ENCODE measurements around the gene MAP3K1. TPM values are rescaled to one million over a fixed set of nuclear protein-coding genes. Genes with fewer than 3 reads are reported as not detected.

Gene MAP3K1
- total RNA-seq: 10 to 100 TPM; 31.7 to 40.6 TPM

DNA sequence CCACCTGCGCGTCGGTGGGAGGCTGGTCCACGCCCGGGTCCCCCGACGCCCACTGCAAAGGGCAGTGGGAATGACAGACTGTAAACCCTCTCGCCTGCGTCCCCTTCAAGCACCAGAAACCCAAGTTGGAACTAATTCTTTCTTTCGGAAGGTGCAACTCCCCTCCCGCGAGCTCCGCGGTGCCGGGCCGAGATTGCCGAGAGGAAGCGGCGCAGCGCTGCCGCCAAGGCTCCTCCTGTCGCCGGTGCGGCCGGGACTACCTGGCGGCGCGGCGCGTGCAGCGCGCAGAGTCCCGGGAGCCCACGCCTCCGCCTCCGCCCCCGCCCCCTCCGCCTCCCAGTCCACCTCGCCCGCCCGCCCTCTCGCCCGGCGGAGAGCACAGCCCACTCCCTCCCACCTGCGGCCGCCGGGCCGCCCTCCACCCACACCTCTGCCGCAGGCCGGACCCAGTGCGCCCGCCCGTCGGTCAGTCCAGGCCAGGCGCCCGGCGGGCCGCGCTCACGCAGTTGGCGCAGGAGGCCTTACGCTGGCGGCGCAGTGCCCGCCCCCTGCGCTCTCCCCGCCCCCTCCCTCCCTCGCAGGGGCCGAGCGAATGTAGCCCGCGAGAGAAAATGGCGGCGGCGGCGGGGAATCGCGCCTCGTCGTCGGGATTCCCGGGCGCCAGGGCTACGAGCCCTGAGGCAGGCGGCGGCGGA lies at the start of gene MAP3K1:
Gene MAP3K1, plus strand, starts transcription at position 587 of the 695 bp plus-strand sequence. Its CDS starts 25 bp downstream, at position 612.
- H3K27ac ChIP-seq: peak within 1 kb of the TSS; percentile 89 to 98
- intact Hi-C loops (cut with DNase I): loop anchor here (10.0 kb wide), 1 partner anchor 340 kb away; no protein-coding TSS in a partner anchor
- under 1% methylated on average over 51 of the region's 87 CpGs for WGBS

DNA sequence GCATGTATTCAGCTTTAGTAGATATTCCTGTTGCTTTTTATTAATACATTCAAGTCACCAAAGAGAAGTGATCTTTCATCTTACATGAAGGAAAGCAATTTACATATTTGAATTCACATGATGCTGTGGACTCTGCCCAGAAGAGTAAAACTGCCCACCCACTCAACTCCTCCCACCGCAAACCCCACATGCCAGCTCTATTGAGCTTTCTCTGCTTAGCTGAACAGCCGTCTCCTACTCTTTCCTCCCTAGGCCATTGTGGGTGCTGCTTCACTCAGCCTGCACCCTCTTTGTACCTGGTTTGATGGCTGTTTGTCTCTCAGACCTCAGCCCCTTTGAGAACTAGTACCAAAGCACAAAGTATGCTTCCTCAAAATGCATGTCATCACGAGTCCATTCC lies 48.4 kb upstream of the MAP3K1 start:
- 88% methylated on average over 3 of the region's 3 CpGs for WGBS
- no peak overlapping the region for H3K4me3 ChIP-seq
- H3K27ac ChIP-seq: no peak overlapping the region
- no peaks in the 10 kb centered on the region for H3K9me3 ChIP-seq
- H3K4me1 ChIP-seq (replicated peaks): no peaks in the 10 kb centered on the region
- H3K36me3 ChIP-seq: no peaks in the 10 kb centered on the region
- no peak for DNase-seq (ENCODE audit: low spot score)
- no peak for TF ChIP-seq POLR2AphosphoS5 (IDR thresholded peaks at IDR 0.05)
- TF ChIP-seq, protein P1, sequence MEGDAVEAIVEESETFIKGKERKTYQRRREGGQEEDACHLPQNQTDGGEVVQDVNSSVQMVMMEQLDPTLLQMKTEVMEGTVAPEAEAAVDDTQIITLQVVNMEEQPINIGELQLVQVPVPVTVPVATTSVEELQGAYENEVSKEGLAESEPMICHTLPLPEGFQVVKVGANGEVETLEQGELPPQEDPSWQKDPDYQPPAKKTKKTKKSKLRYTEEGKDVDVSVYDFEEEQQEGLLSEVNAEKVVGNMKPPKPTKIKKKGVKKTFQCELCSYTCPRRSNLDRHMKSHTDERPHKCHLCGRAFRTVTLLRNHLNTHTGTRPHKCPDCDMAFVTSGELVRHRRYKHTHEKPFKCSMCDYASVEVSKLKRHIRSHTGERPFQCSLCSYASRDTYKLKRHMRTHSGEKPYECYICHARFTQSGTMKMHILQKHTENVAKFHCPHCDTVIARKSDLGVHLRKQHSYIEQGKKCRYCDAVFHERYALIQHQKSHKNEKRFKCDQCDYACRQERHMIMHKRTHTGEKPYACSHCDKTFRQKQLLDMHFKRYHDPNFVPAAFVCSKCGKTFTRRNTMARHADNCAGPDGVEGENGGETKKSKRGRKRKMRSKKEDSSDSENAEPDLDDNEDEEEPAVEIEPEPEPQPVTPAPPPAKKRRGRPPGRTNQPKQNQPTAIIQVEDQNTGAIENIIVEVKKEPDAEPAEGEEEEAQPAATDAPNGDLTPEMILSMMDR (IDR thresholded peaks at IDR 0.05): no peak
- no peak for TF ChIP-seq POLR2A (IDR thresholded peaks at IDR 0.05)
- H3K27me3 ChIP-seq (replicated peaks; ENCODE audit: insufficient read depth): no peaks in the 10 kb centered on the region
- intact Hi-C loops (cut with DNase I): no loop called here

More for the DNA sequence above, at the start of gene MAP3K1:
- peak; percentile 90 for DNase-seq (ENCODE audit: low spot score)
- TF ChIP-seq POLR2A (IDR thresholded peaks at IDR 0.05) (peak; percentile 42), POLR2AphosphoS5 (IDR thresholded peaks at IDR 0.05) (no peak)
- TF ChIP-seq, protein P1 (IDR thresholded peaks at IDR 0.05): peak in 2 of 4 experiments; percentile 43 to 52
- H3K4me3 ChIP-seq: peak within 1 kb of the TSS; percentile 90 to 96
- no peaks in the 10 kb centered on the region for H3K27me3 ChIP-seq (replicated peaks; ENCODE audit: insufficient read depth)
- H3K36me3 ChIP-seq: no peaks in the 10 kb centered on the region
- no peaks in the 10 kb centered on the region for H3K9me3 ChIP-seq
- no peaks in the 10 kb centered on the region for H3K4me1 ChIP-seq (replicated peaks)

DNA sequence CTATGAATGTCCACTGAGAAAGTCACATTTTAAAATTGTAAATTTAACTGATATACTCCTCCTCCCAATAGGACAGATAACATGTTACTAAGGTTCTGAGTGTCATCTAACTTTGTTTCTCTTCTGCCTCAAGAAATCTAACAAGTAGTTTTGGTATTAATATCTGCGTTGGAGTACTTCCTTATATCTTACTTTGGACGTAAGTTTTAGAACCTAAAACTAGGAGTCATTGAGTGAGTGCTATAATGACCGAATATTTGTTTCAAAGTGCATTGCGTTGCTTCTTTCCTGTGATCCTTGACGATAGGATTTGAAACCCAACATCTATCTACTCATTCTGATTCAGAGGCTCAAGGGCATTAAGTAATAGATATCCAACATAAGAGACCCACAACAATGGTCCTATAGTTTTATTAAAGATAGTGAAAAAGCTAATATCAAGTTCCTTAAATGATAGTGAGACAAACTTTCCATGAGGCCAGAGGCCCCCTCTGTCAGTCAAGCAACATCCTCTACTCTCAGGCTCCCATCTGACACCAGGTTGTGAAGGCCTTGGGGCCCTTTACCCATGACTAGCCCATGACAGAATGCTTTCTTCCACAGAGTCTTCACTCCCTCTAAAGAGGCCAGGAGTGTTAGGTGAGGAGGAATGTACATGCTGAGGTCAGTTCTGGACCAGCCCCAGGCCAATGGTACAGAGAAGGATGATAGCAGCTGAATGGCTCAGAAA lies 45.3 kb upstream of the MAP3K1 start:
- H3K27me3 ChIP-seq (replicated peaks; ENCODE audit: insufficient read depth): no peaks in the 10 kb centered on the region
- no peak overlapping the region for H3K27ac ChIP-seq
- TF ChIP-seq POLR2A (IDR thresholded peaks at IDR 0.05): no peak
- TF ChIP-seq POLR2AphosphoS5 (IDR thresholded peaks at IDR 0.05): no peak
- TF ChIP-seq, protein P1 (IDR thresholded peaks at IDR 0.05): no peak
- no peaks in the 10 kb centered on the region for H3K36me3 ChIP-seq
- no peaks in the 10 kb centered on the region for H3K4me1 ChIP-seq (replicated peaks)
- H3K9me3 ChIP-seq: no peaks in the 10 kb centered on the region
- intact Hi-C loops (cut with DNase I): no loop called here
- H3K4me3 ChIP-seq: no peak overlapping the region
- DNase-seq (ENCODE audit: low spot score): no peak
- 90% methylated on average over 5 of the region's 5 CpGs for WGBS

DNA sequence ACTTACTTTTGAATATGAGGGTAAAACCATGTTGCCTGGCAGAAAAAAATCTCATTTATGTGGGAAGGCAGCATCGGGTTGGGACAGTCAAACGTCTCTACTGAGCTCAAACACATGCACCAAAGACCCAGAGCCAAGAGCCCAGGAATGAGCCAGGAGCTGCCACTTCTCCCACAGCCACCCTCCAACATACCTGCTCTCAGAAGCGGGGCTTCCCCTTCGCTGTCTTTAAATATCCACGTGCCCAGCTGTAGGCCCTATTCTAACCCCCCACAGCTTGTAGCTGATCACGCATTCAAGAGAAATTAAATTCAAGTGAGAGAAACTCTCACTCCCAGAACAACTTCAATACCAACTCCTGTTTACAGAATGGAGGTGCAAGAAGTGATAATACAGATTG lies 42.6 kb upstream of the MAP3K1 start:
- no peak for DNase-seq (ENCODE audit: low spot score)
- no peak overlapping the region for H3K4me3 ChIP-seq
- 83% methylated on average over 6 of the region's 6 CpGs for WGBS
- no peak for TF ChIP-seq POLR2AphosphoS5 (IDR thresholded peaks at IDR 0.05)
- TF ChIP-seq POLR2A (IDR thresholded peaks at IDR 0.05): no peak
- TF ChIP-seq, protein P1 (IDR thresholded peaks at IDR 0.05): no peak
- no peaks in the 10 kb centered on the region for H3K36me3 ChIP-seq
- no peaks in the 10 kb centered on the region for H3K27me3 ChIP-seq (replicated peaks; ENCODE audit: insufficient read depth)
- H3K4me1 ChIP-seq (replicated peaks): no peaks in the 10 kb centered on the region
- intact Hi-C loops (cut with DNase I): no loop called here
- no peaks in the 10 kb centered on the region for H3K9me3 ChIP-seq
- H3K27ac ChIP-seq: no peak overlapping the region

All from prostate gland (tissue), 2 donors.